Upper lobe of right lung (tissue), 1 donor: ENCODE measurements around the gene SMAP2. TPM values are rescaled to one million over a fixed set of nuclear protein-coding genes. Genes with fewer than 3 reads are reported as not detected.

Experiments used
- ATAC-seq: fragments of 200-7000 bp; cut with Tn5 transposase; one replicate; pipeline ENCODE4 v1.9.1; 2020; ENCODE audit warnings: mild to moderate bottlenecking, moderate library complexity
- DNase-seq: peaks from one replicate; pipeline ENCODE4 v3.0.0-alpha.2; 2020
- H3K27ac ChIP-seq: fragments of 200-600 bp; one replicate; pipeline ENCODE4 v1.8.0; 2022
- H3K27me3 ChIP-seq: fragments of 200-600 bp; one replicate; pipeline ENCODE4 v1.8.0; 2022; ENCODE audit warnings: mild to moderate bottlenecking
- H3K36me3 ChIP-seq: fragments of 200-600 bp; one replicate; pipeline ENCODE4 v1.8.0; 2022
- H3K4me1 ChIP-seq: fragments of 200-600 bp; one replicate; pipeline ENCODE4 v1.8.0; 2022
- H3K4me3 ChIP-seq: fragments of 200-600 bp; one replicate; pipeline ENCODE4 v1.8.0; 2022; ENCODE audit warnings: mild to moderate bottlenecking
- H3K9me3 ChIP-seq: fragments of 200-600 bp; one replicate; pipeline ENCODE4 v1.8.0; 2022
- intact Hi-C: fragments of 100-400 bp; cut with DNase I; formaldehyde crosslinking; loops from one replicate; pipeline ENCODE4 v1.11.0; 2022
- total RNA-seq: library from RNA; stranded (reverse); fragmentation: NEBNext Ultra II Directional; extraction: Animal tissue kit (Norgen Biotek cat#: 25700); gene quantifications from one replicate; pipeline ENCODE4 v1.2.1, GENCODE V29; 2021
- TF ChIP-seq, protein P1 (sequence below): fragments of 200-600 bp; IDR thresholded peaks from one replicate; pipeline ENCODE4 v1.8.0; 2022; ENCODE audit warnings: antibody characterized with exemption
- donor health status: DM: no; HTN: yes; CAD: no; lungs with severe emphysema.

SMAP2 gene
- total RNA-seq, 1 donor from 2014 or later = 55.3 TPM

DNA sequence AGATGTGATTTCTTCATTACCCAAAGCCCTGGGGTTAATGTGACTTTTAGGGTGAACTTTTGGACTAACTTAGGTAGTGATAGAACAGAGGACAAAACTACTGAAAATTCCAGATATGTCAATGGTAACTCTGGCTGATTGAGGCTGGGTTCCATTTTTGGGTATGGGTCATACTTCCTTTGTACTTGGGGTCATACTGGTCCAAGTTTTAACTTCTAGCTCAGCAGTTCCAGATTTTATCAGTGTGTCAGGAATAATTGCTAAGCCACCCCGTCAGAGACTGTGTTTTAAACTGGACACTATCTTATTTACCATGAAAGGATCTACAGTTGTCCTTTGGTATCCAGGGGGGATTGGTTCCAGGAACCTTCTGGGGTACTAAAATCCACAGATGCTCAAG is 4.0 kb downstream of the SMAP2 start:
- intact Hi-C loops = no loop called here
- H3K4me3 ChIP-seq = no peak overlapping the region
- H3K27me3 ChIP-seq = no peaks in the 10 kb centered on the region
- no peaks in the 10 kb centered on the region for H3K36me3 ChIP-seq
- TF ChIP-seq, protein P1, sequence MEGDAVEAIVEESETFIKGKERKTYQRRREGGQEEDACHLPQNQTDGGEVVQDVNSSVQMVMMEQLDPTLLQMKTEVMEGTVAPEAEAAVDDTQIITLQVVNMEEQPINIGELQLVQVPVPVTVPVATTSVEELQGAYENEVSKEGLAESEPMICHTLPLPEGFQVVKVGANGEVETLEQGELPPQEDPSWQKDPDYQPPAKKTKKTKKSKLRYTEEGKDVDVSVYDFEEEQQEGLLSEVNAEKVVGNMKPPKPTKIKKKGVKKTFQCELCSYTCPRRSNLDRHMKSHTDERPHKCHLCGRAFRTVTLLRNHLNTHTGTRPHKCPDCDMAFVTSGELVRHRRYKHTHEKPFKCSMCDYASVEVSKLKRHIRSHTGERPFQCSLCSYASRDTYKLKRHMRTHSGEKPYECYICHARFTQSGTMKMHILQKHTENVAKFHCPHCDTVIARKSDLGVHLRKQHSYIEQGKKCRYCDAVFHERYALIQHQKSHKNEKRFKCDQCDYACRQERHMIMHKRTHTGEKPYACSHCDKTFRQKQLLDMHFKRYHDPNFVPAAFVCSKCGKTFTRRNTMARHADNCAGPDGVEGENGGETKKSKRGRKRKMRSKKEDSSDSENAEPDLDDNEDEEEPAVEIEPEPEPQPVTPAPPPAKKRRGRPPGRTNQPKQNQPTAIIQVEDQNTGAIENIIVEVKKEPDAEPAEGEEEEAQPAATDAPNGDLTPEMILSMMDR = no peak
- no peak overlapping the region for H3K27ac ChIP-seq
- peaks cover 31% of the 10 kb centered on the region for H3K4me1 ChIP-seq
- DNase-seq (no peak), ATAC-seq (no peak)
- no peaks in the 10 kb centered on the region for H3K9me3 ChIP-seq

DNA sequence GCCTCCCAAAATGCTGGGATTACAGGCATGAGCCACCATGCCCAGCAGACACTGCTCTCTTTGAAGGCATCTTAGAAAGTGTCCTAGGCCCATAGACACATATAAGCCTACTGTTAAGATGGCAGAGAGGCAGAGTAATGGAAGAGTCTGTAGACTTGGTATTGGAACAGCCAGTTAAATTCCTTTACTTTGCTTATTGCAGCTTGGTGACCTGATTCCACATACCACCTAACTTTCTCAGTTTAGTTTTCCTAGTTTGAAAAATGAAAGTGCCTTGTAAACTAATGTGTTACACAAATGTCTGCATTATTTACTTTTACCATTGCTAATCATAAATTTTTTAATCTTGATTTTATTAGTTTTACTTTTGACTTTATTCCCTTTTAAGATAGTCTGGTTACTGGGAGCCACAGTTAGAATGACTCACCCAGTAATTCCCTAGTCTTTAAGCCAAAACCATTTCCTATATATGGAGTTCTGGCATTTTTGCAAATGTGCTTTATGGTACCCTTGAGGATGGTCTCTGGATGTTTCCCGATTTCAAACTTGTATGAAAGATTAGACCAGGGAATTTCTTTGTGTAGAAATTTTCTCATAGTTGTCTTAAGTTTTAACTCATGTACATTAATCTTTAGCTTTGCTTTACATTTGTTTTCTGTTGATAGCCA is 6.4 kb downstream of the SMAP2 start:
- no peaks in the 10 kb centered on the region for H3K36me3 ChIP-seq
- TF ChIP-seq, protein P1 = no peak
- intact Hi-C loops = no loop called here
- H3K9me3 ChIP-seq = no peaks in the 10 kb centered on the region
- DNase-seq (no peak), ATAC-seq (no peak)
- no peak overlapping the region for H3K4me3 ChIP-seq
- H3K27ac ChIP-seq = no peak overlapping the region
- H3K27me3 ChIP-seq = no peaks in the 10 kb centered on the region
- peaks cover 52% of the 10 kb centered on the region for H3K4me1 ChIP-seq

DNA sequence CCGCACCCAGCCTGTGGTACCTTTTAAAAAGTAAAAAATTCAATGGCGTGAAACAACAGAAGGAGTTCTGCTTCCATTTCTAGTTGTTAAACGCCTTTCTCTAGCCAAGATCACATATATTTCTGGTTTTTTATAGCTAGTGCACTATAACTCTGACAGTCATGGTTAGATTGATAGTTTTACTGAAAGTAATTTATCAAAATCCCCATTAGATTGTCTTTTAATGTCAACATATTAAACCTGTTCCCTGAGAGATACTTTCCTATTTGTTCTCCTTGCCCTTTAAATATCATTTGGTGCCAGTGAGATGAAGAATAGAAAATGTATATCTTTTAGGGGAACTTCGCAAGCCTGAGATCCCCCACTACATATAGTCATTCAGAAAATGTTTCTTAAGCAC is 7.3 kb downstream of the SMAP2 start:
- Histone ChIP-seq H3K27ac (peak overlapping the region; percentile 83), H3K9me3 (no peaks in the 10 kb centered on the region), H3K27me3 (no peaks in the 10 kb centered on the region), H3K36me3 (no peaks in the 10 kb centered on the region), H3K4me3 (no peak overlapping the region), H3K4me1 (peaks cover 61% of the 10 kb centered on the region)
- ATAC-seq = no peak
- TF ChIP-seq, protein P1 = no peak
- DNase-seq = no peak
- intact Hi-C loops = no loop called here

DNA sequence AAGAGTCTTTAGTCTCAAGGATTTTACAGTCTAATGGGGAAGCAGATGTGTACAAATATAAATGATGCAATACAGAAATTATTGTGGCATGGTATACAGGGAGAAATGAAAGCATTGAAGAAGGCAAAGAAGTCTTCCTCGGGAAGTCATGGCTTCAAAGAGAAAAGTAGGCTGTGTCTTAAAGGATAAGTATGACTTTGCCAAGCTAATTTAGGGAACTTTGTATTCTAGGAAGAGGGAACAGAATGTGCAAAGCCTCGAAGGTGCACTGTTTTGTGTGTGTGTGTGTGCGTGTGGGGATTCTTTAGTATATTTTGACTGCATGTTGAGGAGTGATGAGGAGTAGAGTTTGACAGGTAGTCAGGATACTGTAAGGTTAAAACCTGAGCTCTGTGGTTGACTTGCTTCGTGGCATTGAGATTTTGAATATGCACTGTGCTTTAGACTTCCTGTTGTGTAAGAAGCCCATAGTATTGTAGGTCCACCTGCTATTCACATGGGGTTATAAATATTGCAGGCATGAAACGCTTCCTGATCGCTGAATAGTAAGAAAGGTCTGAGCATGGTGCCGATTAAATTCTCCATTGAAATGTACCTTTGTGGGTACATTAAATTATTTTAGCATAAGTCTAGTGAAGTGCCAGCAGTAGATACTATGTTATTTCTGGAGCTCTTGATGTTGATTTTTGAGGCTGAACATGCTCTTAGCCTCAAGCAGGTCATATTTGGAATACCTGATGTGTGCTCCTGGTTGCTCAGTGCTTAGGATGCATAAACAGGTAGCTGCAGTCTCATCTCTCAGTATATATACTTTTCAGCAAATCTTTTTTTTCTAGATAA is 8.0 kb downstream of the SMAP2 start:
- Histone ChIP-seq H3K27ac (peak overlapping the region; percentile 83), H3K4me3 (no peak overlapping the region)
- intact Hi-C loops = no loop called here

DNA sequence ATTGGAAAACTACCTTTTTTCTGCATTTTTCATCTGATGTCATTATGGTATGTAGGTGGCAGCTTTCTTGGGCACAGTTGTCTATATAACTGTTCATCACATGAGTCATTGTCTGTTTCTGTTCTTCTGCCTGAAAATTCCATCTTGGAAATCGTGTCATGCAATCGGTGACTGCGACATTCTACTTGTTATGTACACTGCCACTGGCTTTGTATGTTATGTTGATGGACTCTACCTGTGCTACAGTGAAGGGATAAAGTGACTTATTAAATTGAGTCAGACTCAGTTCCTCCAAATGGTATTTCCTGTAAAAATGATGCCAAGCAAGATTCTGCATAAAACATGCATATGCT is 8.6 kb downstream of the SMAP2 start:
- DNase-seq (no peak), ATAC-seq (no peak)
- Histone ChIP-seq H3K27me3 (no peaks in the 10 kb centered on the region), H3K4me3 (no peak overlapping the region), H3K9me3 (no peaks in the 10 kb centered on the region), H3K36me3 (no peaks in the 10 kb centered on the region), H3K27ac (peak overlapping the region; percentile 83), H3K4me1 (peaks cover 68% of the 10 kb centered on the region)
- TF ChIP-seq, protein P1 = no peak
- intact Hi-C loops = no loop called here

More for the DNA sequence above, 8.0 kb downstream of the SMAP2 start:
- Histone ChIP-seq H3K27me3 (no peaks in the 10 kb centered on the region), H3K36me3 (no peaks in the 10 kb centered on the region), H3K4me1 (peaks cover 64% of the 10 kb centered on the region), H3K9me3 (no peaks in the 10 kb centered on the region)
- TF ChIP-seq, protein P1 = no peak
- DNase-seq (no peak), ATAC-seq (peak; percentile 51)
